SK-N-SH treated with all-trans-retinoic acid at 6 μM for 48 hours (cell line): ENCODE data around the gene KLK10.

Experiments used
- ATAC-seq: fragments of 200-7000 bp; cut with Tn5 transposase; 3 replicates; pipeline ENCODE4 v1.9.1; 2020; ENCODE audit warnings: mild to moderate bottlenecking, moderate library complexity
- ARNTL ChIP-seq: fragments of 450-650 bp; formaldehyde crosslinking; IDR thresholded peaks from 2 replicates; pipeline ENCODE4 v1.5.0; 2020; ENCODE audit warnings: low read depth, mild to moderate bottlenecking, moderate library complexity, borderline replicate concordance
- BACH2 ChIP-seq: fragments of 250-450 bp; sonication (Bioruptor Pico); IDR thresholded peaks from 2 replicates; pipeline ENCODE4 v1.9.0; 2021; ENCODE audit warnings: mild to moderate bottlenecking, borderline replicate concordance
- CSDC2 ChIP-seq: fragments of 250-450 bp; sonication (Bioruptor Pico); IDR thresholded peaks from 2 replicates; pipeline ENCODE4 v1.5.0; 2020; ENCODE audit warnings: mild to moderate bottlenecking, moderate library complexity
- ESRRG ChIP-seq: fragments of 250-450 bp; sonication (Bioruptor Pico); IDR thresholded peaks from 2 replicates; pipeline ENCODE4 v1.6.1; 2021; ENCODE audit warnings: mild to moderate bottlenecking
- GLIS3 ChIP-seq: fragments of 250-450 bp; sonication (Bioruptor Pico); IDR thresholded peaks from 2 replicates; pipeline ENCODE4 v1.5.0; 2020; ENCODE audit warnings: mild to moderate bottlenecking, moderate library complexity
- ISL1 ChIP-seq: fragments of 250-450 bp; sonication (Bioruptor Pico); IDR thresholded peaks from 2 replicates; pipeline ENCODE4 v2.1.2; 2022; ENCODE audit warnings: mild to moderate bottlenecking, moderate library complexity
- OSR1 ChIP-seq: fragments of 250-450 bp; sonication (Bioruptor Pico); IDR thresholded peaks from 2 replicates; pipeline ENCODE4 v1.8.0; 2022; ENCODE audit warnings: moderate library complexity, mild to moderate bottlenecking, inconsistent platforms
- PPARA ChIP-seq: fragments of 250-450 bp; sonication (Bioruptor Pico); IDR thresholded peaks from 2 replicates; pipeline ENCODE4 v1.5.0; 2020; ENCODE audit warnings: mild to moderate bottlenecking, borderline replicate concordance
- RARB ChIP-seq: fragments of 250-450 bp; sonication (Bioruptor Pico); IDR thresholded peaks from 2 replicates; pipeline ENCODE4 v1.8.0; 2021; ENCODE audit warnings: mild to moderate bottlenecking, moderate library complexity
- SNAI2 ChIP-seq: fragments of 250-450 bp; sonication (Bioruptor Pico); IDR thresholded peaks from 2 replicates; pipeline ENCODE4 v1.5.0; 2020; ENCODE audit warnings: mild to moderate bottlenecking, moderate library complexity
- TCF4 ChIP-seq: fragments of 250-450 bp; sonication (Bioruptor Pico); IDR thresholded peaks from 2 replicates; pipeline ENCODE4 v1.8.0; 2021; ENCODE audit warnings: mild to moderate bottlenecking, moderate library complexity, borderline replicate concordance
- ZC3H10 ChIP-seq: fragments of 250-450 bp; sonication (Bioruptor Pico); IDR thresholded peaks from 2 replicates; pipeline ENCODE4 v1.5.1; 2021; ENCODE audit warnings: mild to moderate bottlenecking, moderate library complexity
- ZFP3 ChIP-seq: fragments of 250-450 bp; sonication (Bioruptor Pico); IDR thresholded peaks from 2 replicates; pipeline ENCODE4 v1.5.0; 2020; ENCODE audit warnings: mild to moderate bottlenecking, moderate library complexity
- ZFP30 ChIP-seq: fragments of 450-650 bp; formaldehyde crosslinking; IDR thresholded peaks from 2 replicates; pipeline ENCODE4 v1.5.0; 2022; ENCODE audit warnings: mild to moderate bottlenecking, moderate library complexity
- ZNF565 ChIP-seq: fragments of 450-650 bp; formaldehyde crosslinking; conservative IDR thresholded peaks from 2 replicates; pipeline ENCODE4 v1.5.0; 2020; ENCODE audit warnings: low read depth, mild to moderate bottlenecking, moderate library complexity
- ZNF70 ChIP-seq: fragments of 450-650 bp; formaldehyde crosslinking; IDR thresholded peaks from 2 replicates; pipeline ENCODE4 v1.5.0; 2020; ENCODE audit warnings: mild to moderate bottlenecking, moderate library complexity
- ZNF8 ChIP-seq: fragments of 450-650 bp; formaldehyde crosslinking; IDR thresholded peaks from 2 replicates; pipeline ENCODE4 v1.5.0; 2020; ENCODE audit warnings: mild to moderate bottlenecking, moderate library complexity
- TF ChIP-seq, protein P1 (sequence below): fragments of 250-450 bp; sonication (Bioruptor Pico); IDR thresholded peaks from 2 replicates; pipeline ENCODE4 v1.5.0; 2020; ENCODE audit warnings: mild to moderate bottlenecking, moderate library complexity
- TF ChIP-seq, protein P2 (sequence below): fragments of 250-450 bp; sonication (Bioruptor Pico); IDR thresholded peaks from 2 replicates; pipeline ENCODE4 v1.8.0; 2020; ENCODE audit warnings: mild to moderate bottlenecking, moderate library complexity, borderline replicate concordance
- TF ChIP-seq, protein P3 (sequence below): fragments of 250-450 bp; sonication (Bioruptor Pico); IDR thresholded peaks from 2 replicates; pipeline ENCODE4 v1.5.1; 2020; ENCODE audit warnings: low read depth, mild to moderate bottlenecking, moderate library complexity
- TF ChIP-seq, protein P4 (sequence below): fragments of 250-450 bp; sonication (Bioruptor Pico); IDR thresholded peaks from 2 replicates; pipeline ENCODE4 v1.8.0; 2021; ENCODE audit warnings: low read depth, mild to moderate bottlenecking, moderate library complexity, borderline replicate concordance
- TF ChIP-seq, protein P5 (sequence below): fragments of 250-450 bp; sonication (Bioruptor Pico); IDR thresholded peaks from 2 replicates; pipeline ENCODE4 v1.5.1; 2021; ENCODE audit warnings: mild to moderate bottlenecking, moderate library complexity

KLK10 gene

DNA sequence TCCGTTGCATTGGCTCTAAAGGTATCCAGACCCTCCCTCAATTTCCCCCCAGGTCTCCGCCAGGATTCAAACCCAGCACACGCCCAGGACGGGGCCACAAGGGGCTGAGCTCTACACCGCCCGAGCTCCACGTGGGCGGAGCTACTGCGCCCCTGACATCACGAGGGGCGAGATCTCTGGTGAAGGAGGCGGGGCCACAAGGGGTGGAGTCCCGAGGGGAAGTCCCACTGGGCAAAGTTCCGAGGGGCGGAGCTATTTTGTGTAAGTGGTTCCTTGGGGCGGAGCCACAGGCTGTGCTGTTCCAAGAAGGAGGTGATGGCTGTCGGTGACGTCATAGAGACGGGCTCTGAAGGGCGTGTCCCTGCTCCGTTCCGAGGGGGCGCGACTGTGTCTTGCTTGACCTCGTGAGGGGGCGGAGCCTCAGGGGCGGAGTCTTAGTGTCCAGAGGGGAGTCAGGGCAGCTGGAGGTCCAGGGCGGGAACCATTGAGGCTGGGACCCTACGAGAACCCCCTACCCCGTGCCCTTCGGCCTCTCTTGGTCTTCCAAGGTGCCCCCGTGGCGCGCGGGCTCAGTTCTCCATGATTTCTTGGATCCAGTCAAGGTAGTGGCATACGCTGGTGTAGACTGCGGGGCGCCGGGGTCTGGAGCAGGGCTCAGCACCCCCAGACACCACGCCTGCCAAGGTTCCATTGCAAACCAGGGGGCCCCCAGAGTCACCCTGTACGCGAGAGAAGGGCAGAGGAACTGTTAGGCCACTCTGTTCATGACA lies 16.8 kb downstream of the KLK10 start:
- no peak for TF ChIP-seq ZNF70 (CRISPR knock-in tag)
- TF ChIP-seq RARB (CRISPR knock-in tag), result no peak
- TF ChIP-seq ZFP30 (CRISPR knock-in tag), result no peak
- no peak for TF ChIP-seq ZNF8
- no peak for TF ChIP-seq ISL1 (CRISPR knock-in tag)
- no peak for TF ChIP-seq SNAI2 (CRISPR knock-in tag)
- TF ChIP-seq, all 23 proteins: peak for 0

DNA sequence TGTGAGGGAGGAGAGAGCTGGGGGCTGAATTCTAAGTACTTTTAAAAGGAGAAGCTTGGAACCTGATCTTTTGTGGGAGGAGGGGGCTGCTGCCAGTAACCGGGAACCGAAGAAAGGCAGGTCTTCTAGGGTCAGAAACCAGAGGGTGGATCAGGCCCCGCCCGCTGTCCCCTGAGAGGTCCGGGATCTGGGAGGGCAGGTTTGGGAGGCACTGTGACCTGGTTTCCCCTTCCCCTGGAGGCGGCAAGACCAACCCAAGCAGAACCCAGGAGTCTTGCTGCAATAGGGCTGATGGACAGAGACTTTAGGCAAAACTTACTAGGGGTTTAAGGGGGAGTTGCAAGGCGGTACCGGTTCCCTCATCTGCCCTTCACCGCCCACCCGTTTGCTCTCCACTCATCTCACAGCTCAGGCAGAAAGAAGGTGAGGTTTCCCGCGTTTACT lies 17.4 kb downstream of the KLK10 start:
- no peak for TF ChIP-seq OSR1
- TF ChIP-seq ZNF565 (CRISPR knock-in tag), result no peak
- TF ChIP-seq, protein P1, sequence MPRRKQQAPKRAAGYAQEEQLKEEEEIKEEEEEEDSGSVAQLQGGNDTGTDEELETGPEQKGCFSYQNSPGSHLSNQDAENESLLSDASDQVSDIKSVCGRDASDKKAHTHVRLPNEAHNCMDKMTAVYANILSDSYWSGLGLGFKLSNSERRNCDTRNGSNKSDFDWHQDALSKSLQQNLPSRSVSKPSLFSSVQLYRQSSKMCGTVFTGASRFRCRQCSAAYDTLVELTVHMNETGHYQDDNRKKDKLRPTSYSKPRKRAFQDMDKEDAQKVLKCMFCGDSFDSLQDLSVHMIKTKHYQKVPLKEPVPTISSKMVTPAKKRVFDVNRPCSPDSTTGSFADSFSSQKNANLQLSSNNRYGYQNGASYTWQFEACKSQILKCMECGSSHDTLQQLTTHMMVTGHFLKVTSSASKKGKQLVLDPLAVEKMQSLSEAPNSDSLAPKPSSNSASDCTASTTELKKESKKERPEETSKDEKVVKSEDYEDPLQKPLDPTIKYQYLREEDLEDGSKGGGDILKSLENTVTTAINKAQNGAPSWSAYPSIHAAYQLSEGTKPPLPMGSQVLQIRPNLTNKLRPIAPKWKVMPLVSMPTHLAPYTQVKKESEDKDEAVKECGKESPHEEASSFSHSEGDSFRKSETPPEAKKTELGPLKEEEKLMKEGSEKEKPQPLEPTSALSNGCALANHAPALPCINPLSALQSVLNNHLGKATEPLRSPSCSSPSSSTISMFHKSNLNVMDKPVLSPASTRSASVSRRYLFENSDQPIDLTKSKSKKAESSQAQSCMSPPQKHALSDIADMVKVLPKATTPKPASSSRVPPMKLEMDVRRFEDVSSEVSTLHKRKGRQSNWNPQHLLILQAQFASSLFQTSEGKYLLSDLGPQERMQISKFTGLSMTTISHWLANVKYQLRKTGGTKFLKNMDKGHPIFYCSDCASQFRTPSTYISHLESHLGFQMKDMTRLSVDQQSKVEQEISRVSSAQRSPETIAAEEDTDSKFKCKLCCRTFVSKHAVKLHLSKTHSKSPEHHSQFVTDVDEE (CRISPR knock-in tag), result no peak
- no peak for TF ChIP-seq GLIS3 (CRISPR knock-in tag)
- TF ChIP-seq SNAI2 (CRISPR knock-in tag), result no peak
- no peak for TF ChIP-seq ZC3H10 (CRISPR knock-in tag)
- TF ChIP-seq, protein P2, sequence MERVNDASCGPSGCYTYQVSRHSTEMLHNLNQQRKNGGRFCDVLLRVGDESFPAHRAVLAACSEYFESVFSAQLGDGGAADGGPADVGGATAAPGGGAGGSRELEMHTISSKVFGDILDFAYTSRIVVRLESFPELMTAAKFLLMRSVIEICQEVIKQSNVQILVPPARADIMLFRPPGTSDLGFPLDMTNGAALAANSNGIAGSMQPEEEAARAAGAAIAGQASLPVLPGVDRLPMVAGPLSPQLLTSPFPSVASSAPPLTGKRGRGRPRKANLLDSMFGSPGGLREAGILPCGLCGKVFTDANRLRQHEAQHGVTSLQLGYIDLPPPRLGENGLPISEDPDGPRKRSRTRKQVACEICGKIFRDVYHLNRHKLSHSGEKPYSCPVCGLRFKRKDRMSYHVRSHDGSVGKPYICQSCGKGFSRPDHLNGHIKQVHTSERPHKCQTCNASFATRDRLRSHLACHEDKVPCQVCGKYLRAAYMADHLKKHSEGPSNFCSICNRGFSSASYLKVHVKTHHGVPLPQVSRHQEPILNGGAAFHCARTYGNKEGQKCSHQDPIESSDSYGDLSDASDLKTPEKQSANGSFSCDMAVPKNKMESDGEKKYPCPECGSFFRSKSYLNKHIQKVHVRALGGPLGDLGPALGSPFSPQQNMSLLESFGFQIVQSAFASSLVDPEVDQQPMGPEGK (CRISPR knock-in tag), result no peak
- TF ChIP-seq, protein P3, sequence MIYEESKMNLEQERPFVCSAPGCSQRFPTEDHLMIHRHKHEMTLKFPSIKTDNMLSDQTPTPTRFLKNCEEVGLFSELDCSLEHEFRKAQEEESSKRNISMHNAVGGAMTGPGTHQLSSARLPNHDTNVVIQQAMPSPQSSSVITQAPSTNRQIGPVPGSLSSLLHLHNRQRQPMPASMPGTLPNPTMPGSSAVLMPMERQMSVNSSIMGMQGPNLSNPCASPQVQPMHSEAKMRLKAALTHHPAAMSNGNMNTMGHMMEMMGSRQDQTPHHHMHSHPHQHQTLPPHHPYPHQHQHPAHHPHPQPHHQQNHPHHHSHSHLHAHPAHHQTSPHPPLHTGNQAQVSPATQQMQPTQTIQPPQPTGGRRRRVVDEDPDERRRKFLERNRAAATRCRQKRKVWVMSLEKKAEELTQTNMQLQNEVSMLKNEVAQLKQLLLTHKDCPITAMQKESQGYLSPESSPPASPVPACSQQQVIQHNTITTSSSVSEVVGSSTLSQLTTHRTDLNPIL (CRISPR knock-in tag), result no peak
- TF ChIP-seq ISL1 (CRISPR knock-in tag), result no peak
- TF ChIP-seq CSDC2 (CRISPR knock-in tag), result no peak
- TF ChIP-seq RARB (CRISPR knock-in tag), result no peak
- TF ChIP-seq, protein P4, sequence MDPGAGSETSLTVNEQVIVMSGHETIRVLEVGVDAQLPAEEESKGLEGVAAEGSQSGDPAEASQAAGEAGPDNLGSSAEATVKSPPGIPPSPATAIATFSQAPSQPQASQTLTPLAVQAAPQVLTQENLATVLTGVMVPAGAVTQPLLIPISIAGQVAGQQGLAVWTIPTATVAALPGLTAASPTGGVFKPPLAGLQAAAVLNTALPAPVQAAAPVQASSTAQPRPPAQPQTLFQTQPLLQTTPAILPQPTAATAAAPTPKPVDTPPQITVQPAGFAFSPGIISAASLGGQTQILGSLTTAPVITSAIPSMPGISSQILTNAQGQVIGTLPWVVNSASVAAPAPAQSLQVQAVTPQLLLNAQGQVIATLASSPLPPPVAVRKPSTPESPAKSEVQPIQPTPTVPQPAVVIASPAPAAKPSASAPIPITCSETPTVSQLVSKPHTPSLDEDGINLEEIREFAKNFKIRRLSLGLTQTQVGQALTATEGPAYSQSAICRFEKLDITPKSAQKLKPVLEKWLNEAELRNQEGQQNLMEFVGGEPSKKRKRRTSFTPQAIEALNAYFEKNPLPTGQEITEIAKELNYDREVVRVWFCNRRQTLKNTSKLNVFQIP (CRISPR knock-in tag), result no peak
- TF ChIP-seq, protein P5, sequence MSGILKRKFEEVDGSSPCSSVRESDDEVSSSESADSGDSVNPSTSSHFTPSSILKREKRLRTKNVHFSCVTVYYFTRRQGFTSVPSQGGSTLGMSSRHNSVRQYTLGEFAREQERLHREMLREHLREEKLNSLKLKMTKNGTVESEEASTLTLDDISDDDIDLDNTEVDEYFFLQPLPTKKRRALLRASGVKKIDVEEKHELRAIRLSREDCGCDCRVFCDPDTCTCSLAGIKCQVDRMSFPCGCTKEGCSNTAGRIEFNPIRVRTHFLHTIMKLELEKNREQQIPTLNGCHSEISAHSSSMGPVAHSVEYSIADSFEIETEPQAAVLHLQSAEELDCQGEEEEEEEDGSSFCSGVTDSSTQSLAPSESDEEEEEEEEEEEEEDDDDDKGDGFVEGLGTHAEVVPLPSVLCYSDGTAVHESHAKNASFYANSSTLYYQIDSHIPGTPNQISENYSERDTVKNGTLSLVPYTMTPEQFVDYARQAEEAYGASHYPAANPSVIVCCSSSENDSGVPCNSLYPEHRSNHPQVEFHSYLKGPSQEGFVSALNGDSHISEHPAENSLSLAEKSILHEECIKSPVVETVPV (CRISPR knock-in tag), result no peak
- no peak for TF ChIP-seq ZFP30 (CRISPR knock-in tag)
- TF ChIP-seq PPARA (CRISPR knock-in tag), result no peak
- no peak for TF ChIP-seq ZNF8
- TF ChIP-seq ZFP3 (CRISPR knock-in tag), result no peak
- TF ChIP-seq ESRRG (CRISPR knock-in tag), result no peak
- TF ChIP-seq ARNTL (CRISPR knock-in tag), result no peak
- TF ChIP-seq TCF4 (CRISPR knock-in tag), result no peak
- ATAC-seq, result no peak

More for the DNA sequence above, 16.8 kb downstream of the KLK10 start:
- ATAC-seq, result no peak

DNA sequence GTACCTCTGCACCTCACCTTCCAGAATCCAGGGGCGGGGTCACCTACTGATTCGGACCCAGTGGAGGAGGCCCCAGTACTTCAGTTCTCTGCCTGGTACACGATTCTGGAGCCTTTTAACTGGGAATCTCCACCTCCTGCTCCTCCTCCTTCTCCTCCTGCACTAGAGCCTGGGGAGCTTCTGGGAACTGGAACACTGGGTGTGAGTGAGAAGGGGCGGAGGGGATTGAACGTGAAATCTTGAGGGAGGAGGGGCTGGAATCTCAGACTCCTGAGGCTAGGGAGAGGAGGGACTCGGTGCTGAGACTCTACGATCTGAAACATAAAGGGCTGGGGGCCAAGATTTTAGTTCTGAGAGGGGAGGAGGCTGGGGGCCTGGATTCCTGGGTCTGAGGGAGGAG lies 18.0 kb downstream of the KLK10 start, which contains the start of gene KLK8:
Gene KLK8, minus strand, starts transcription at position 90 of the 400 bp plus-strand sequence. CDS start 437 bp downstream, outside the sequence.
- no peak for ATAC-seq
- TF ChIP-seq ESRRG (CRISPR knock-in tag) (no peak), RARB (CRISPR knock-in tag) (no peak), ZC3H10 (CRISPR knock-in tag) (no peak), ISL1 (CRISPR knock-in tag) (no peak), CSDC2 (CRISPR knock-in tag) (no peak), ZFP30 (CRISPR knock-in tag) (no peak), PPARA (CRISPR knock-in tag) (no peak), ZNF8 (no peak), ZNF70 (CRISPR knock-in tag) (no peak), TCF4 (CRISPR knock-in tag) (no peak), BACH2 (CRISPR knock-in tag) (no peak)
- TF ChIP-seq, protein P3 (CRISPR knock-in tag), result no peak
- TF ChIP-seq, protein P5 (CRISPR knock-in tag), result no peak
- TF ChIP-seq, protein P4 (CRISPR knock-in tag), result no peak
